ENCODE results near the gene SLC49A4.

SLC49A4 gene

GRCh38 chr3:122915300-122916055, 120.6 kb downstream of the SLC49A4 start:
- H3K9me3 ChIP-seq (replicated peaks; ENCODE audit: low read length) = no peaks in the 10 kb centered on the region
- no peaks in the 10 kb centered on the region for H3K4me1 ChIP-seq (ENCODE audit: control insufficient read depth, insufficient read depth, low read length)
- no peak overlapping the region for H3K4me2 ChIP-seq (ENCODE audit: low read length)
- peaks cover 39% of the 10 kb centered on the region for H3K27me3 ChIP-seq (ENCODE audit: control insufficient read depth, insufficient read depth, low read length)
- H3K9ac ChIP-seq (ENCODE audit: low read depth, low read length) = no peak overlapping the region
- H3K36me3 ChIP-seq (ENCODE audit: insufficient read depth, low read length) = no peaks in the 10 kb centered on the region
- no peak overlapping the region for H3K4me3 ChIP-seq (ENCODE audit: low read length)

- Histone ChIP-seq H3K9me3 (replicated peaks; ENCODE audit: low read length) (no peaks in the 10 kb centered on the region), H3K36me3 (ENCODE audit: insufficient read depth, low read length) (no peaks in the 10 kb centered on the region), H3K4me2 (ENCODE audit: low read length) (no peak overlapping the region), H3K27me3 (ENCODE audit: control insufficient read depth, insufficient read depth, low read length) (peaks cover 42% of the 10 kb centered on the region), H3K4me3 (ENCODE audit: low read length) (no peak overlapping the region), H3K4me1 (ENCODE audit: control insufficient read depth, insufficient read depth, low read length) (no peaks in the 10 kb centered on the region), H3K9ac (ENCODE audit: low read depth, low read length) (no peak overlapping the region)
These were observed 121.2 kb downstream of the SLC49A4 start for GRCh38 chr3:122916084-122916483.

- Histone ChIP-seq H3K4me3 (ENCODE audit: low read length) (no peak overlapping the region), H3K9ac (ENCODE audit: low read depth, low read length) (no peak overlapping the region), H3K27me3 (ENCODE audit: control insufficient read depth, insufficient read depth, low read length) (peaks cover 47% of the 10 kb centered on the region), H3K9me3 (replicated peaks; ENCODE audit: low read length) (no peaks in the 10 kb centered on the region), H3K4me2 (ENCODE audit: low read length) (no peak overlapping the region), H3K4me1 (ENCODE audit: control insufficient read depth, insufficient read depth, low read length) (no peaks in the 10 kb centered on the region), H3K36me3 (ENCODE audit: insufficient read depth, low read length) (no peaks in the 10 kb centered on the region)
These were observed 121.7 kb downstream of the SLC49A4 start for GRCh38 chr3:122916580-122916979.

DNA sequence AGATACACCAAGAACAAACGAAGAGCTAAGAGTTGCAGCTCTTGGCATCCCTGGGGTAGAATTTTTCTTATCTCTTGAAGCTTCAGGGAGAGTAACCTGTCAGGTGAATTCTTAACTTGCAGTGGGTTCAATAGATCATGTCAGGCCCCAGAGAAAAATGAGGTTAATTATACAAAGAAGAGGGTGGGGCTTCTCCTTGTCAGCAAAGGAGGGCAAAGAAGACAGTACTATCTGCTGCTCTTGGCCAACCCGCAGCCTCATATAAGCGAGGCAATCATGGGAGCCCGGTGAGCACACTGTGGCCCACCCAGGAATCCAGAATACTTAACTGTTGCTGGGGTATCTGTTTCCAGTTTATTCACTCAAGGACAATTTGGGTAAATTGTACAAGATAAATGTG, 122.5 kb downstream of the SLC49A4 start:
- Histone ChIP-seq H3K4me1 (ENCODE audit: control insufficient read depth, insufficient read depth, low read length) (no peaks in the 10 kb centered on the region), H3K36me3 (ENCODE audit: insufficient read depth, low read length) (no peaks in the 10 kb centered on the region), H3K9ac (ENCODE audit: low read depth, low read length) (no peak overlapping the region), H3K4me2 (ENCODE audit: low read length) (no peak overlapping the region), H3K9me3 (replicated peaks; ENCODE audit: low read length) (no peaks in the 10 kb centered on the region), H3K4me3 (ENCODE audit: low read length) (no peak overlapping the region), H3K27me3 (ENCODE audit: control insufficient read depth, insufficient read depth, low read length) (peaks cover 56% of the 10 kb centered on the region)

DNA sequence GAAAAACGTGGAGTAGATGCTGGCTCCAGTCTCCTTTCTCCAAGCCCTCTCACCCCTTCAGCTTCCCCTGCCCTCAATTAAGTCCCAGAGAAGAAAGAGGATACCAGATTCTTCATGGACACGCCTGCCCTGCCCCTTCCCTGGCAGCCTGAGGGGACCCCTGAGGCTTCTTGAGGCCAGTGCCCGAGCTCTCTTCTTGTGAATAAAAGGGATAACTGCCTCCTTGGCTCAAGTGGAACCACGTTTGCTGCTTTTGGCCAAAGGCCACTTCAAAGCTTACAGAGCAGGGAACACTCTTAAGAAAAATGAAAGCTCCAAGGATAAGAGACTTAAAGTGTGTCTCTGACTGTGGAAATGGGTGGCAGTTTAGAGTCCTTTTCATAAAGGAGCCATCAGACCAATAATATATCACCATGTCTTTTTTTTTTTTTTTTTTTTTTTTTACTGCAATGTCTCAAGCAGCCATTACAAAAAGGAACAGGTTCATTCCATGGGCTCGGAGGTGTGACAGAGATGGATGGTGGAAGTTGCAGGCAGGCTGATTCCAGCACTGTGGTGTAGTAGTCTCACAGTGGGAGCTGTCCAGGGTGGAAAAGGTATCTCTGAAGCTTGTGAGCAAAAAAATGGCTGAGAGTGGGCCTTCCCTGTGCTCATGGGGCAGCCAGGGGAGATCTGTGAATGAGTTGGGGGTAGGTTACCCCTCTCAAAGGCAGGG, 123.9 kb downstream of the SLC49A4 start:
- H3K9ac ChIP-seq (ENCODE audit: low read depth, low read length) = no peak overlapping the region
- H3K27me3 ChIP-seq (ENCODE audit: control insufficient read depth, insufficient read depth, low read length) = peaks cover 66% of the 10 kb centered on the region
- H3K4me3 ChIP-seq (ENCODE audit: low read length) = no peak overlapping the region
- H3K36me3 ChIP-seq (ENCODE audit: insufficient read depth, low read length) = no peaks in the 10 kb centered on the region
- H3K9me3 ChIP-seq (replicated peaks; ENCODE audit: low read length) = no peaks in the 10 kb centered on the region
- no peak overlapping the region for H3K4me2 ChIP-seq (ENCODE audit: low read length)
- H3K4me1 ChIP-seq (ENCODE audit: control insufficient read depth, insufficient read depth, low read length) = no peaks in the 10 kb centered on the region

DNA sequence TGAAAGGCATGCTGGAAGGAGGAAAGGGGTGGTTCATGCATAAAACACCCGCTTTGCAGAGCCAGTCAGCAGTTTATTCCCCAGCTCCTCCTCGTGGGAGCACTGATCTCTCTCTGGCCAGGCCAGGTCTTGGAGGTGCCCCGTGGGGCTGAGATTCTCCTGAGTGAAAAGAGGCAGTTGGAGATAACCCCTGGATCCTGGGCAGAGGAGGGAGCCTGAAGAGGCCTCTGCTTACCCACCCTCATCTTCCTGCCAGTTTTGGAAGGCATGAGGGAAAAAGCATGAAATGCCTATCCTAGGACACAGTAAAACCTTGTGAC, 124.4 kb downstream of the SLC49A4 start:
- Histone ChIP-seq H3K4me2 (ENCODE audit: low read length) (no peak overlapping the region), H3K4me3 (ENCODE audit: low read length) (no peak overlapping the region), H3K9me3 (replicated peaks; ENCODE audit: low read length) (no peaks in the 10 kb centered on the region), H3K36me3 (ENCODE audit: insufficient read depth, low read length) (no peaks in the 10 kb centered on the region), H3K9ac (ENCODE audit: low read depth, low read length) (no peak overlapping the region), H3K27me3 (ENCODE audit: control insufficient read depth, insufficient read depth, low read length) (peaks cover 67% of the 10 kb centered on the region), H3K4me1 (ENCODE audit: control insufficient read depth, insufficient read depth, low read length) (no peaks in the 10 kb centered on the region)

- peaks cover 73% of the 10 kb centered on the region for H3K27me3 ChIP-seq (ENCODE audit: control insufficient read depth, insufficient read depth, low read length)
- H3K9me3 ChIP-seq (replicated peaks; ENCODE audit: low read length) = no peaks in the 10 kb centered on the region
- H3K4me3 ChIP-seq (ENCODE audit: low read length) = no peak overlapping the region
- no peak overlapping the region for H3K9ac ChIP-seq (ENCODE audit: low read depth, low read length)
- H3K4me2 ChIP-seq (ENCODE audit: low read length) = no peak overlapping the region
- no peaks in the 10 kb centered on the region for H3K36me3 ChIP-seq (ENCODE audit: insufficient read depth, low read length)
- H3K4me1 ChIP-seq (ENCODE audit: control insufficient read depth, insufficient read depth, low read length) = no peaks in the 10 kb centered on the region
These were observed 126.1 kb downstream of the SLC49A4 start for GRCh38 chr3:122920986-122921385.

- H3K4me2 ChIP-seq (ENCODE audit: low read length) = no peak overlapping the region
- no peaks in the 10 kb centered on the region for H3K36me3 ChIP-seq (ENCODE audit: insufficient read depth, low read length)
- peaks cover 71% of the 10 kb centered on the region for H3K27me3 ChIP-seq (ENCODE audit: control insufficient read depth, insufficient read depth, low read length)
- no peak overlapping the region for H3K4me3 ChIP-seq (ENCODE audit: low read length)
- no peak overlapping the region for H3K9ac ChIP-seq (ENCODE audit: low read depth, low read length)
- H3K9me3 ChIP-seq (replicated peaks; ENCODE audit: low read length) = no peaks in the 10 kb centered on the region
- H3K4me1 ChIP-seq (ENCODE audit: control insufficient read depth, insufficient read depth, low read length) = no peaks in the 10 kb centered on the region
These were observed 127.2 kb downstream of the SLC49A4 start for GRCh38 chr3:122921791-122922651.

GRCh38 chr3:122923611-122924010, 128.7 kb downstream of the SLC49A4 start:
- Histone ChIP-seq H3K4me2 (ENCODE audit: low read length) (no peak overlapping the region), H3K9ac (ENCODE audit: low read depth, low read length) (no peak overlapping the region), H3K36me3 (ENCODE audit: insufficient read depth, low read length) (no peaks in the 10 kb centered on the region), H3K4me3 (ENCODE audit: low read length) (no peak overlapping the region), H3K9me3 (replicated peaks; ENCODE audit: low read length) (no peaks in the 10 kb centered on the region), H3K4me1 (ENCODE audit: control insufficient read depth, insufficient read depth, low read length) (no peaks in the 10 kb centered on the region), H3K27me3 (ENCODE audit: control insufficient read depth, insufficient read depth, low read length) (peaks cover 81% of the 10 kb centered on the region)

- no peaks in the 10 kb centered on the region for H3K4me1 ChIP-seq (ENCODE audit: control insufficient read depth, insufficient read depth, low read length)
- no peak overlapping the region for H3K4me3 ChIP-seq (ENCODE audit: low read length)
- no peak overlapping the region for H3K4me2 ChIP-seq (ENCODE audit: low read length)
- no peaks in the 10 kb centered on the region for H3K9me3 ChIP-seq (replicated peaks; ENCODE audit: low read length)
- H3K27me3 ChIP-seq (ENCODE audit: control insufficient read depth, insufficient read depth, low read length) = peaks cover 84% of the 10 kb centered on the region
- no peak overlapping the region for H3K9ac ChIP-seq (ENCODE audit: low read depth, low read length)
- no peaks in the 10 kb centered on the region for H3K36me3 ChIP-seq (ENCODE audit: insufficient read depth, low read length)
These were observed 129.2 kb downstream of the SLC49A4 start for GRCh38 chr3:122924056-122924455.

DNA sequence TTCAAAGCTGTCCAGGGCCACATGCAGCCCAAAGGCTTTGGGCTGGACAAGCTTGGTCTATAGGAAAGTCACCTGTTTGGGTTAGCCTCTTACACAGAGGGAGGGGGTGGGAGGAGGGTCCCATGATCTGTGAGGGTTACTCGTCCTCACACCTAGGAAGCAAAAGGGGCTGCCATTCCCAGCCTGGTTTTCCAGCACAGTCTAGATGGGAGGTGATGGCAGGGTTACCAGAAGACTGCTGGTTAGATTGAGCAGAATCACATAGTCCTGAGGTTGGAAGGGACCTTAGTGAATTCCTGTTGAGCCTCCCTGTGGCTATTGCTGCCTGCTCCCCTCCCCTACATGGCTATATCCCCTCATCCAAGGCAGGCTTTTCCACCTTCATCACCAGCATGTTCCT, 130.9 kb downstream of the SLC49A4 start:
- Histone ChIP-seq H3K4me1 (ENCODE audit: control insufficient read depth, insufficient read depth, low read length) (no peaks in the 10 kb centered on the region), H3K4me2 (ENCODE audit: low read length) (no peak overlapping the region), H3K36me3 (ENCODE audit: insufficient read depth, low read length) (no peaks in the 10 kb centered on the region), H3K9ac (ENCODE audit: low read depth, low read length) (no peak overlapping the region), H3K4me3 (ENCODE audit: low read length) (no peak overlapping the region), H3K9me3 (replicated peaks; ENCODE audit: low read length) (no peaks in the 10 kb centered on the region), H3K27me3 (ENCODE audit: control insufficient read depth, insufficient read depth, low read length) (peaks cover 86% of the 10 kb centered on the region)
